ENCODE measurements around the gene TEX52. TPM values are rescaled to one million over a fixed set of nuclear protein-coding genes. Genes with fewer than 3 reads are reported as not detected.
"Not testable (repeated sequence)": the region's sequence is repeated elsewhere in the genome, so short reads cannot be mapped to it uniquely, and the experiment has no call there.

TEX52 gene
- total and polyA plus RNA-seq, 2 of the 8 experiments (the other 6 are each of a cell fraction or from before 2014, with no cell fraction given) = not detected

- not testable (repeated sequence) for H4K5ac ChIP-seq (ENCODE audit: insufficient read length, low read depth, low read length); H3K4me1 ChIP-seq (replicated peaks in 1 of 4; ENCODE audit: control insufficient read depth in 3 of 4, insufficient read depth in 4 of 4, low read length in 3 of 4); H2BK12ac ChIP-seq (ENCODE audit: low read depth, low read length); H4K8ac ChIP-seq (ENCODE audit: extremely low read depth, insufficient read depth, low read length); H2AK5ac ChIP-seq (ENCODE audit: low read depth, low read length); H3K4ac ChIP-seq (replicated peaks; ENCODE audit: insufficient read length, low read depth, low read length); H4K91ac ChIP-seq (replicated peaks; ENCODE audit: insufficient read length, low read length); H4K20me1 ChIP-seq (replicated peaks in 1 of 2; ENCODE audit: control insufficient read depth in 1 of 2, insufficient read depth in 2 of 2, low read length in 2 of 2); H2BK20ac ChIP-seq (ENCODE audit: low read length); H3K79me2 ChIP-seq (ENCODE audit: control insufficient read depth in 1 of 2, insufficient read depth in 2 of 2, low read length in 2 of 2); H3K18ac ChIP-seq (ENCODE audit: extremely low read depth, low read length); H2BK15ac ChIP-seq (ENCODE audit: low read length); H3K9ac ChIP-seq (replicated peaks in 1 of 4; ENCODE audit: extremely low read depth in 1 of 4, low read depth in 3 of 4, low read length in 3 of 4); H3K9me3 ChIP-seq (ENCODE audit: insufficient read depth in 2 of 2, low read depth in 1 of 2, low read length in 1 of 2); H3K27ac ChIP-seq (ENCODE audit: low read depth, low read length); H2AFZ ChIP-seq (ENCODE audit: low read length); H3K14ac ChIP-seq (ENCODE audit: insufficient read length); FAIRE-seq; H3K23ac ChIP-seq (ENCODE audit: insufficient read length); H3K27me3 ChIP-seq (replicated peaks in 1 of 4; ENCODE audit: control insufficient read depth in 3 of 4, extremely low read depth in 1 of 4, insufficient read depth in 3 of 4, low read length in 3 of 4); H3K4me3 ChIP-seq (ENCODE audit: extremely low read depth in 1 of 4, insufficient read depth in 2 of 4, low read depth in 3 of 4, low read length in 4 of 4); H2BK120ac ChIP-seq (replicated peaks; ENCODE audit: low read depth, low read length); H3K56ac ChIP-seq (replicated peaks; ENCODE audit: insufficient read length, low read depth, low read length); H3K4me2 ChIP-seq (ENCODE audit: insufficient read depth in 1 of 2, low read depth in 2 of 2, low read length in 2 of 2); DNase-seq (ENCODE audit: low read depth in 1 of 2, low spot score in 2 of 2); H3K23me2 ChIP-seq (ENCODE audit: low read depth, low read length); H2BK5ac ChIP-seq (ENCODE audit: low read depth, low read length); H3K79me1 ChIP-seq (ENCODE audit: low read depth, low read length)
- 92% methylated on average over 9 of the region's 9 CpGs; no CpG with 5 or more reads in 1 of the 2 experiments for WGBS, 2 experiments (ENCODE audit: extremely low coverage in 1 of 2, insufficient coverage in 1 of 2, insufficient read length in 1 of 2, insufficient replicate concordance in 2 of 2, low coverage in 1 of 2, low lambda C conversion rate in 2 of 2, missing lambda C conversion rate in 1 of 2)
- CTCF ChIA-PET (ENCODE audit: partially characterized antibody) = interaction anchor here (0.6 to 2.2 kb wide), 7 partner anchors 11 to 101 kb away, joined by 3 to 7 read pairs (median 3); no protein-coding TSS in a partner anchor
- H3K36me3 ChIP-seq (ENCODE audit: control insufficient read depth in 2 of 4, insufficient read depth in 4 of 4, low read length in 3 of 4) = peaks cover 31 to 72% (median 69%) of the 10 kb centered on the region in 4 experiments
- POLR2A ChIA-PET (ENCODE audit: partially characterized antibody) = interaction anchor here (0.6 to 4.0 kb wide), 2 partner anchors 11 to 21 kb away, joined by 3 to 15 read pairs; partner anchors contain the start of gene TEX52
Observed at GRCh38 chr12:2868986-2869632, 12.3 kb upstream of the TEX52 start.
